ENCODE data around the gene RSBN1L.
"Not testable (repeated sequence)": the region's sequence is repeated elsewhere in the genome, so short reads cannot be mapped to it uniquely, and the experiment has no call there.

Gene RSBN1L

GRCh38 chr7:77687747-77688144 lies 8.5 kb upstream of the RSBN1L start:
- no peak for DNase-seq (ENCODE audit: low read depth)

GRCh38 chr7:77690289-77690688 lies 6.0 kb upstream of the RSBN1L start:
- no peak for DNase-seq (ENCODE audit: low read depth)

DNA sequence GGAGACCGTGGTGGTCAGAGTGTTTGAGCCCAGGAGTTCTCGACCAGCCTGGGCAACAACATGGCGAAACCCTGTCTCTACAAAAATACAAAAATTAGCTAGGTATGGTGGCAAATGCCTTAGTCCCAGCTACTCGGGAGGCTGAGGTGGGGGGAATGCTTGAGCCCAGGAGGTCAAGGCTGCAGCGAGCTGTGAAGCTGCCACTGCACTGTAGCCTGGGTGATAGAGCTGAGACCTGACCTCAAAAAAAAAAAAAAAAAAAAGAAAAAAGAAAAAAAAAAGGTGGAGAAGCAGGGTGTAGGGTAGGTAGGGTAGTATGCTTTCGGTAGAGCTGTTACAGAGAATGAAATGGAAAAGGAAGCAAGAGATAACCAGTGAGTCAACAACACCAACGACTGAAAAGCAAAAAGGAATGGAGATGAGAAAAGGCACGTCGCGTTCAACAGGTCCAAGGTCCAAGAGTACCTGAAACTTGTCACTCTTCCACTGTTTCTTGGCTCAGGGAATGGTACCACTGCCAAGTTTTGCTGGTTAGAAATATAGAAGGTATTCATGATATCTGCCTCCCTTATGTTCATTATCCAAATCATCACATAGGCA lies 4.3 kb upstream of the RSBN1L start:
- no peak for DNase-seq (ENCODE audit: low read depth)

- DNase-seq (ENCODE audit: low read depth): no peak
Measured at GRCh38 chr7:77693830-77694583, 2.3 kb upstream of the RSBN1L start.

DNA sequence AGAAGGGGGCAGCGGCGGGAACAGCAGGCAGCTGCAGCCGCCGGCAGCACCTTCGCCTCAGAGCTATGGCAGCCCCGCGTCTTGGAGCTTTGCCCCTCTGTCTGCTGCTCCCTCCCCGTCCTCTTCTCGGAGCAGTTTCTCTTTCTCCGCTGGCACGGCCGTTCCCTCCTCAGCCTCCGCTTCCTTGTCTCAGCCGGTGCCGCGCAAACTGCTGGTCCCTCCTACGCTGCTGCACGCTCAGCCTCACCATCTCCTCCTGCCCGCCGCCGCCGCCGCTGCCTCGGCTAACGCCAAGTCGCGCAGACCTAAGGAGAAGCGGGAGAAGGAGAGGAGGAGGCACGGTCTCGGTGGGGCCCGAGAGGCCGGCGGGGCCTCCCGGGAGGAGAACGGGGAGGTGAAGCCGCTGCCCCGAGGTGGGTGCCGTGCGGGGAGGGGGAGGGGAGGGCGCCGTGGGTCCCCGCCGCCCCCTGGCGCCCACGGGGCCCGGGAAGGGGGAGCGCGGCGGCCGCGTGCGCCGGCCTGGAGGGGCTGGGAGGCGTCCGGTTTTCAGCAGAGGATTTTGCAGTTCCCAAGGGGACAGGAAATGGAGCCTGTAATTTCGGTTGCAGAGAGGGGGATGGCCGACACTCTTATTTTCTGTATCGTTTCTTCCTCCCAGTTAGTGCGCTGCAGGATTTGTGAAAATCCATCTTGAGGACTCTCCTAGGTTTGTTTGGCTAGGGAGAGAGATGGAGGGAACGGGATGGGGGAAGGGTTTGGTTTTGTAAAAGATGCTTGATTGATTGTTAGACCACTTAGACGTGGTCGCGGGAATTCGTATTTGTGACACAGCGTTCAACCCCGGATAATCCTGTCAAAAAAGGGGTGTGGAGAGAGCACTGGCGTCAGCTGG lies 630 bp downstream of the RSBN1L start:
- peak; percentile 65 for DNase-seq (ENCODE audit: low read depth)

GRCh38 chr7:77697535-77697831 lies 1.2 kb downstream of the RSBN1L start:
- DNase-seq (ENCODE audit: low read depth): no peak

- DNase-seq (ENCODE audit: low read depth): no peak
Measured at GRCh38 chr7:77698042-77698625, 1.9 kb downstream of the RSBN1L start.

DNA sequence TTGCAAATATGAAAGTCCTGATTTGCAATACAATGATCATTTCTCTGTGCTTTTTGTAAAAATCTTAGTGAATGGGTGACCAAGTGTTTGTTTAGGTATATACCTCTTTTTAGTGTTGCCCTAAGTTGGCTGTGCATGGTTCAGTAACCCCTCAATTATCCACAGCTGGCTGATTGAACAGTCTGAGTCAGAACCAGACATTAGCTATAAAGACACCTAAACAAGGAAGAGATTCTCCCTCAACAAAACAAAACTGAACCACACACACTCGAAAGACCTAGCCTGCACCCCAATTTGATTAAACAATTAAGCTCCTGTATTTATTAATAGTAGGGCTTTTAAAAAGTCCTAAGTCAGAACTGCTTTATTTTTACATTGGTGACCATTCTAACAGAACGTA lies 2.8 kb downstream of the RSBN1L start:
- no peak for DNase-seq (ENCODE audit: low read depth)

GRCh38 chr7:77702513-77702912 lies 6.3 kb downstream of the RSBN1L start:
- DNase-seq (ENCODE audit: low read depth): no peak

GRCh38 chr7:77702968-77703472 lies 6.8 kb downstream of the RSBN1L start:
- no peak for DNase-seq (ENCODE audit: low read depth)

- not testable (repeated sequence) for DNase-seq (ENCODE audit: low read depth)
Measured at GRCh38 chr7:77703669-77704068, 7.4 kb downstream of the RSBN1L start.

- no peak for DNase-seq (ENCODE audit: low read depth)
Measured at GRCh38 chr7:77707504-77707992, 11.3 kb downstream of the RSBN1L start.

- DNase-seq (ENCODE audit: low read depth): no peak
Measured at GRCh38 chr7:77710067-77710466, 13.8 kb downstream of the RSBN1L start.

GRCh38 chr7:77710861-77711260 lies 14.6 kb downstream of the RSBN1L start:
- DNase-seq (ENCODE audit: low read depth): no peak

- DNase-seq (ENCODE audit: low read depth): no peak
Measured at GRCh38 chr7:77714195-77714594, 17.9 kb downstream of the RSBN1L start.

GRCh38 chr7:77714931-77715330 lies 18.7 kb downstream of the RSBN1L start:
- DNase-seq (ENCODE audit: low read depth): not testable (repeated sequence)

- no peak for DNase-seq (ENCODE audit: low read depth)
Measured at GRCh38 chr7:77716804-77717203, 20.5 kb downstream of the RSBN1L start.

- not testable (repeated sequence) for DNase-seq (ENCODE audit: low read depth)
Measured at GRCh38 chr7:77717566-77717965, 21.3 kb downstream of the RSBN1L start.

GRCh38 chr7:77727527-77727926 lies 31.3 kb downstream of the RSBN1L start:
- no peak for DNase-seq (ENCODE audit: low read depth)

DNA sequence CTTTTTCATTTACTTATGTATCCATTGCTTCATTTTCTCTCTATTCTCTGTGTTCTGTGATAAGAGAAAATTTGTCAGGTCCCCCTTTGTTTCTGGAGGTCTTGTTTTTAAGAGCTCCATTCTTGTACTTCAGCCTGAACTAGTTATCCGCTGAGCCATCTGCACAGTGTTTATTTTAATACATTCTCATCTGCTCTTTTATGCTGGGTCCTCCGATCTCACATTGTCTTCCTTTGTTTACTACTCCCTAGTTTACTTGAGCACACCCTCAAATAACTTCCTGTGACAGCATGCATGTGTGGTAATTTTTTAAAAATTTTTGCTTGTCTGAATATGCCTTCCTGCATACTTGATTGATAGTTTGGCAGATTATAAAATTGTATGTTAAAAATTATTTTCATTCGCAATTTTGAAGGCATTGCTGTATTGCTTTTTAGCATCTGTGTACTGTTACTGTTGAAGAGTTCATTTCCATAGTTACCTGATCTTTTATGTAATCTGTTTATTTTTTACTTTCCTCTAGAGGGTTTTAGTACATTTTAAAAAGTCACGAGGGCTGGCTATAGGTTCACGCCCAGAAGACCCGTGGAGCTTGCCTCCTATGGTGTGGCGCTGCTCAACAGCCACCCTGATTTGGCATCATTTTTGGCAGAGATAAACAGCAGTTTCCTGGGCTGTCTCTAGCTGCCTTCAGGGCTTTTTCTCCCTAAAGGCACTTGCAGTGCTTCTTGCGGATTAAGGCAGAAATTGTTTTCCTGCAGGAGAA lies 31.9 kb downstream of the RSBN1L start:
- DNase-seq (ENCODE audit: low read depth): no peak

DNA sequence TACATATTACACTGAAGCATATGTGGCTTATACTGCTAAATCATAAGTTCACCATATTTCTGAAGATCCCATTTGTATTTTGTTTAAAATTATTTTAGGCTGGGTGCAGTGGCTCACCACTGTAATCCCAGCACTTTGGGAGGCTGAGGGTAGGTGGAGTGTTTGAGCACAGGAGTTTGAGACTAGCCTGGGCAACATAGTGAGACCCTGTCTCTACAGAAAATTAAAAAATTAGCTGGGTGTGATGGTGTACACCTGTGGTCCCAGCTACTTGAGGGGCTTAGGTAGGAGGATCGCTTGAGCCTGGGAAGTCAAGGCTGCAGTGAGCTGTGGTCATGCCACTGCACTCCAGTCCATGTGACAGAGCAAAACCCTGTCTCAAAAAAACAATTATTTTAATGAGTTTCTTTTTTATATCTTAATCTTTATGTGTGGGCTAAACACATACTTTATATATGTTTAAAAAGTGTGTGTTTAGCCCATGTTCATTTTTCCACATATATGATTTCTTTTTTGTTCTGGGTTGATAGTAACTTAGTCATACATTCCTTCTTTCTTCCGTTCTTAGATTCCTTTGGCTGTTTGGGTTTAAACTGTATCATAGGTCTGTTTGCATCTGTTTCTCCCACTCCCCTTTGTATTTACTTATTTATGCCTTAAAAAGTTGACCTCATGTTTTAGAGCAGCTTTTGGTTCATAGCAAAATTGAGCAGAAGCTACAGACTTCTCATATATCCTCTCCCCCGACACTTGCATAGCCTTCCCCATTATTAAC lies 33.5 kb downstream of the RSBN1L start:
- DNase-seq (ENCODE audit: low read depth): no peak
